Measurements from ENCODE around the gene CDKN1A. TPM values are rescaled to one million over a fixed set of nuclear protein-coding genes. Genes with fewer than 3 reads are reported as not detected.

Gene CDKN1A
- total RNA-seq, 6 donors from 2014 or later = 61.8 to 186 (median 127) TPM

DNA sequence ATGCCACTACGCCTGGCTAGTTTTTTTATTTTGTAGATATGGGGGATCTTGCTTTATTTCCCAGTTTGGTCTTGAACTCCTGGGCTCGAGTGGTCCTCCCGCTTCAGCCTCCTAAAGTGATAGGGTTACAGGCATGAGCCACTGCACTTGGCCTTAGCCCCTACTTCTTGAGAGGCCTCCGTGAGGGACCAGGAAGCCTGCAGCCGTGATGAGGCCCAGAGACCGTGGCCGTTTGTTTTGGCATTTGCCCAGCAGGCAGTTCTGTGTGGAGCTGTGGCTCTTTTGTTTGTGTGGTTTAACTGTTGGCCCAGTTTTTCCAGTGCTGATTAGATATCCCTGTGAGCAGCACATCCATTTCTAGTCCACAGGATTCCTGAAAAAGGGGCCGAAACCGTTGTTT is 44.6 kb upstream of the CDKN1A start:
- DNase-seq = peak in 1 of 2 donors; percentile 67
- no peaks in the 10 kb centered on the region for H3K36me3 ChIP-seq
- ATAC-seq (ENCODE audit: low FRiP score in 2 of 2) = peak in 1 of 2 donors; percentile 45
- no peaks in the 10 kb centered on the region for H3K9me3 ChIP-seq
- peaks cover 6 to 20% (median 10%) of the 10 kb centered on the region in 4 donors for H3K4me1 ChIP-seq
- H3K27ac ChIP-seq = no peak overlapping the region
- 48 to 59% methylated on average over 6 to 9 of the region's 9 CpGs for WGBS, 2 donors
- no peak overlapping the region for H3K4me3 ChIP-seq
- H3K27me3 ChIP-seq = no peaks in the 10 kb centered on the region
- TF ChIP-seq POLR2AphosphoS5 (IDR thresholded peaks at IDR 0.05) (no peak), POLR2A (IDR thresholded peaks at IDR 0.05) (no peak), EP300 (IDR thresholded peaks at IDR 0.05) (no peak)
- TF ChIP-seq, protein P1, sequence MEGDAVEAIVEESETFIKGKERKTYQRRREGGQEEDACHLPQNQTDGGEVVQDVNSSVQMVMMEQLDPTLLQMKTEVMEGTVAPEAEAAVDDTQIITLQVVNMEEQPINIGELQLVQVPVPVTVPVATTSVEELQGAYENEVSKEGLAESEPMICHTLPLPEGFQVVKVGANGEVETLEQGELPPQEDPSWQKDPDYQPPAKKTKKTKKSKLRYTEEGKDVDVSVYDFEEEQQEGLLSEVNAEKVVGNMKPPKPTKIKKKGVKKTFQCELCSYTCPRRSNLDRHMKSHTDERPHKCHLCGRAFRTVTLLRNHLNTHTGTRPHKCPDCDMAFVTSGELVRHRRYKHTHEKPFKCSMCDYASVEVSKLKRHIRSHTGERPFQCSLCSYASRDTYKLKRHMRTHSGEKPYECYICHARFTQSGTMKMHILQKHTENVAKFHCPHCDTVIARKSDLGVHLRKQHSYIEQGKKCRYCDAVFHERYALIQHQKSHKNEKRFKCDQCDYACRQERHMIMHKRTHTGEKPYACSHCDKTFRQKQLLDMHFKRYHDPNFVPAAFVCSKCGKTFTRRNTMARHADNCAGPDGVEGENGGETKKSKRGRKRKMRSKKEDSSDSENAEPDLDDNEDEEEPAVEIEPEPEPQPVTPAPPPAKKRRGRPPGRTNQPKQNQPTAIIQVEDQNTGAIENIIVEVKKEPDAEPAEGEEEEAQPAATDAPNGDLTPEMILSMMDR (IDR thresholded peaks at IDR 0.05) = no peak

DNA sequence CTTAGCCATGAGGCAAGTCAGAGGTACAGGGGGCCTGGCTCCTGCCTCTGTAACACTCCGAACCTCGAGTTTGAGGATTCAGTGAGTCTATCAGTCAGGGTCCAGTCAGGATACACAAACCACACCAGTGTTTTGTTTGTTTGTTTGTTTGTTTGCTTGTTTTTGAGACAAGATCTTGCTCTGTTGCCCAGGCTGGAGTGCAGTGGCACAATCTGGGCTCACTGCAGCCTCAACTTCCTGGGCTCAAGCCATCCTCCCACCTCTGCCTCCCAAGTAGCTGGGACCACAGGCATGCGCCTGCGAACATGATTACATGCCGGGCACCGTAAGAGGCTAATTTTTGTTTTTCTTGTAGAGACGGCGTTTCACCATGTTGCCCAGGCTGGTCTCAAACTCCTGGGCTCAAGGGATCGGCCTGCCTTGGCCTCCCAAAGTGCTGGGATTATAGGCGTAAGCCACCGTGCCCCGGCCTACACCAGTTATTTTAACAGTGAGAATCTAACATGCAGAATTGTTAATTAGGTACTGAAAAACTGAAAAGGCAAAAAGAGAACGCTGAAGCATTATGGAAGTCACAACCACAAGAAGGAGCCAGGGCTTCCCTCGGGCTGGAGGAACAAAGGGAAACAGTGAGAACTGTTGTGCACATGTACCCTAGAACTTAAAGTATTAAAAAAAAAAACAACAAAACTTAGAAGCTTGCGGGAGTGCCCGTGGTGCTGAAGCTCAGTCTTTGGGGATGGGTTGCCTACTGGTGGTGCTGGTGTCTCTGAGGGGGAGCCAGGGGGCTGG is 44.0 kb upstream of the CDKN1A start:
- Histone ChIP-seq H3K27ac (no peak overlapping the region), H3K9me3 (no peaks in the 10 kb centered on the region), H3K27me3 (no peaks in the 10 kb centered on the region), H3K4me1 (peaks cover 0 to 14% (median 5%) of the 10 kb centered on the region in 4 donors), H3K36me3 (no peaks in the 10 kb centered on the region), H3K4me3 (no peak overlapping the region)
- ATAC-seq (ENCODE audit: low FRiP score in 2 of 2) = no peak
- 83% methylated on average over 15 to 16 of the region's 16 CpGs for WGBS, 2 donors
- no peak for DNase-seq
- TF ChIP-seq POLR2A (IDR thresholded peaks at IDR 0.05) (no peak), EP300 (IDR thresholded peaks at IDR 0.05) (no peak), POLR2AphosphoS5 (IDR thresholded peaks at IDR 0.05) (no peak)
- TF ChIP-seq, protein P1 (IDR thresholded peaks at IDR 0.05) = no peak

DNA sequence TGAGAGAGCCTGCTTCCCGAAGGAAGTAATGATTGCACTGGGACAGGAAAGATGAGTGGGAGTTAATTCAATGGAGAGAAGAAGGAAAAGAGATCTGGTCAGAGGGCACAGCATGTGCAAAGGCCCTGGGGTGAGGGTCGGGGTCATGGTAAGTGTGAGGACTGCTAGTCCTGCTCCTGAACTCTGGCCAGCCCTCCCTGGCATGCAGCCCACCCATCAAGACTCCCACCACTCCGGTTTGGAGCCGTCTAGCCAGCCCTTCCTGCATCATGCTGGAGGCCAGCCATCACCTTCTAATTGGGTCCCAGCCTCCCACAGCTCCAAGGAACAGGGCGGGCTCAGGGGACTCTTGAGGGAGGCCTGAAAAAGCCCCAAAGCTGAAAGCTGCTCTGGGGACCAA is 42.2 kb upstream of the CDKN1A start:
- Histone ChIP-seq H3K36me3 (no peaks in the 10 kb centered on the region), H3K4me1 (peaks cover 0 to 12% (median 4%) of the 10 kb centered on the region in 4 donors), H3K4me3 (no peak overlapping the region), H3K9me3 (no peaks in the 10 kb centered on the region), H3K27me3 (no peaks in the 10 kb centered on the region), H3K27ac (no peak overlapping the region)
- TF ChIP-seq EP300 (IDR thresholded peaks at IDR 0.05) (no peak), POLR2A (IDR thresholded peaks at IDR 0.05) (no peak), POLR2AphosphoS5 (IDR thresholded peaks at IDR 0.05) (no peak)
- TF ChIP-seq, protein P1 (IDR thresholded peaks at IDR 0.05) = no peak
- 60 to 67% methylated on average over 4 to 5 of the region's 5 CpGs for WGBS, 2 donors
- no peak for DNase-seq
- ATAC-seq (ENCODE audit: low FRiP score in 2 of 2) = no peak

DNA sequence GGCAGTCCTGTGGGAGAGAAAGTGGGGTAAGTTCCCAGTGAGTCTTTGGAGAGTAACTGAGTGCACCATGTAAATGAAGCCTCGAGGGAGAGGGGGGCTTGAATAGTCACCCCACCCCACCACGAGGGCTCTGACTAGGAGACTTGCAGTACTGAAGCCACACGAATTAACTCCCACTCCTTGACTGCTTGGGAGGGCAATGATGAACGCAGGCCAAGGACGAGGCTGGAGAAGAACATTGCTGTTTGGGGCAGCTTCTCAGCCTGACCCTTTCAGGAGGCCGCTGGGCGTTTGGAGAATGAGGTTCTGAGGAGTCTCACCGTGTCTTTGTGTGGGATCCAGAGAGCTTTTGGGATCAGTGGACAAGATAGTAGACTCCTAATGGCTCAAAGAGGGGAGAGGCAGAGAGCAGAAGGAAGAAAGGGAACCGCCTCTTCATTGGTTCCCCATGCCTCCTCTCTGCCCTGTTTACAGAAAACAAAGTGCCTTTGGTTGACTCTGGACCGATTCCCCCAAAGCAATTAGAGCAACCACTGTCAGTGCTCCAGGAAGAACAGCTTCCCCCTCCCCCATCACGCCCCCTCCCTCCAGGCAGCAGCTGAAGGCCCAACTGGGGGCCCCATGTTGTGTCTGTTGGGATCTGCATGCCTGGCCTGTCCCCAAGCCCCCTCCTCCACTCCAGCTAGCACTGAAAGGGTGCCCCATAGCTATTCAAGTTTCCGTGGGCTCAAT is 41.7 kb upstream of the CDKN1A start:
- 86 to 89% methylated on average over 10 to 11 of the region's 12 CpGs for WGBS, 2 donors
- Histone ChIP-seq H3K4me1 (peaks cover 0 to 8% (median 4%) of the 10 kb centered on the region in 4 donors), H3K36me3 (no peaks in the 10 kb centered on the region), H3K9me3 (no peaks in the 10 kb centered on the region), H3K27ac (no peak overlapping the region), H3K4me3 (no peak overlapping the region), H3K27me3 (no peaks in the 10 kb centered on the region)
- no peak for DNase-seq
- TF ChIP-seq POLR2AphosphoS5 (IDR thresholded peaks at IDR 0.05) (no peak), EP300 (IDR thresholded peaks at IDR 0.05) (no peak), POLR2A (IDR thresholded peaks at IDR 0.05) (no peak)
- TF ChIP-seq, protein P1 (IDR thresholded peaks at IDR 0.05) = no peak
- peak in 1 of 2 donors; percentile 8 for ATAC-seq (ENCODE audit: low FRiP score in 2 of 2)
